Measurements from ENCODE around the gene TMEM203.

- TF ChIP-seq, protein P1, sequence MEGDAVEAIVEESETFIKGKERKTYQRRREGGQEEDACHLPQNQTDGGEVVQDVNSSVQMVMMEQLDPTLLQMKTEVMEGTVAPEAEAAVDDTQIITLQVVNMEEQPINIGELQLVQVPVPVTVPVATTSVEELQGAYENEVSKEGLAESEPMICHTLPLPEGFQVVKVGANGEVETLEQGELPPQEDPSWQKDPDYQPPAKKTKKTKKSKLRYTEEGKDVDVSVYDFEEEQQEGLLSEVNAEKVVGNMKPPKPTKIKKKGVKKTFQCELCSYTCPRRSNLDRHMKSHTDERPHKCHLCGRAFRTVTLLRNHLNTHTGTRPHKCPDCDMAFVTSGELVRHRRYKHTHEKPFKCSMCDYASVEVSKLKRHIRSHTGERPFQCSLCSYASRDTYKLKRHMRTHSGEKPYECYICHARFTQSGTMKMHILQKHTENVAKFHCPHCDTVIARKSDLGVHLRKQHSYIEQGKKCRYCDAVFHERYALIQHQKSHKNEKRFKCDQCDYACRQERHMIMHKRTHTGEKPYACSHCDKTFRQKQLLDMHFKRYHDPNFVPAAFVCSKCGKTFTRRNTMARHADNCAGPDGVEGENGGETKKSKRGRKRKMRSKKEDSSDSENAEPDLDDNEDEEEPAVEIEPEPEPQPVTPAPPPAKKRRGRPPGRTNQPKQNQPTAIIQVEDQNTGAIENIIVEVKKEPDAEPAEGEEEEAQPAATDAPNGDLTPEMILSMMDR (IDR thresholded peaks at IDR 0.05; ENCODE audit: low read depth, low read length): no peak
- TF ChIP-seq EZH2phosphoT487 (IDR thresholded peaks at IDR 0.05; ENCODE audit: low read depth): no peak
These were observed 43.6 kb downstream of the TMEM203 start for GRCh38 chr9:137161558-137162486.

Data from OCI-LY3 (cell line).